SK-N-SH (cell line): ENCODE measurements around the gene LYRM4. TPM values are rescaled to one million over a fixed set of nuclear protein-coding genes. Genes with fewer than 3 reads are reported as not detected.

Source experiments
- CTCF ChIA-PET: fragments of 300-600, 350-600 bp; formaldehyde crosslinking; extraction: SDS; loops from one replicate; lab custom pipeline; 2021; lab: Yijun Ruan, JAX
- POLR2A ChIA-PET: fragments of 350-600 bp; sonication (Branson Sonifier 250); formaldehyde crosslinking; extraction: SDS; loops from one replicate; lab custom pipeline; 2020; ENCODE audit warnings: antibody characterized with exemption, inconsistent platforms; lab: Yijun Ruan, JAX
- DNase-seq: peaks from one replicate; pipeline ENCODE4 v3.0.0; 2012
- H2AFZ ChIP-seq: fragments of 200-600 bp; sonication (generic); 2 replicates; pipeline ENCODE4 v1.8.1; 2016; ENCODE audit warnings: antibody characterized with exemption, mild to moderate bottlenecking, low read depth
- H3F3A ChIP-seq: fragments of 200-600 bp; sonication (generic); replicated peaks from 2 replicates; pipeline ENCODE3; 2016; ENCODE audit warnings: antibody characterized with exemption, mild to moderate bottlenecking; ENCODE audit not compliant: insufficient read depth
- H3K27ac ChIP-seq, 2 experiments: fragments of 200-500 bp in 1 of 2; fragments of 200-600 bp in 1 of 2; sonication (Bioruptor generic) in 1 of 2; sonication (generic), shearing (Covaris generic) in 1 of 2; 2 replicates each; pipeline versions ENCODE4 v1.5.1 to v1.6.1; 2014 to 2016; ENCODE audit warnings: low read depth in 2 of 2, inconsistent platforms in 1 of 2, low read length in 1 of 2, mild to moderate bottlenecking in 1 of 2, mixed read lengths in 1 of 2
- H3K27me3 ChIP-seq: fragments of 200-600 bp; sonication (generic), shearing (Covaris generic); 2 replicates; pipeline ENCODE4 v1.6.1; 2016; ENCODE audit warnings: mixed run types; ENCODE audit not compliant: insufficient read depth
- H3K36me3 ChIP-seq, 2 experiments: fragments of 200-500 bp in 1 of 2; fragments of 200-600 bp in 1 of 2; sonication (Bioruptor generic) in 1 of 2; sonication (generic) in 1 of 2; replicated peaks in 1 of 2; 2 replicates each; pipeline versions ENCODE3 to v1.5.1; 2014 to 2016; ENCODE audit warnings: low read length in 1 of 2, mild to moderate bottlenecking in 1 of 2; ENCODE audit not compliant: insufficient read depth in 2 of 2, control insufficient read depth in 1 of 2
- H3K4me1 ChIP-seq, 2 experiments: fragments of 200-500 bp in 1 of 2; fragments of 200-600 bp in 1 of 2; sonication (Bioruptor generic) in 1 of 2; sonication (generic), shearing (Covaris generic) in 1 of 2; 2 replicates each; pipeline versions ENCODE4 v1.5.1 to v1.6.1; 2014 to 2016; ENCODE audit warnings: low read depth in 1 of 2, low read length in 1 of 2, mixed run types in 1 of 2; ENCODE audit not compliant: insufficient read depth in 2 of 2, control insufficient read depth in 1 of 2
- H3K4me2 ChIP-seq: fragments of 200-600 bp; sonication (generic), shearing (Covaris generic); 2 replicates; pipeline ENCODE4 v1.6.1; 2017; ENCODE audit warnings: mixed run types
- H3K4me3 ChIP-seq, 2 experiments: fragments of 200-500 bp in 1 of 2; fragments of 200-600 bp in 1 of 2; sonication (Bioruptor generic) in 1 of 2; sonication (generic), shearing (Covaris generic) in 1 of 2; 2 replicates each; pipeline versions ENCODE4 v1.5.1 to v1.8.1; 2014 to 2016; ENCODE audit warnings: low read depth in 2 of 2, inconsistent platforms in 1 of 2, low read length in 1 of 2, mild to moderate bottlenecking in 1 of 2, mixed read lengths in 1 of 2, moderate library complexity in 1 of 2
- H3K79me2 ChIP-seq: fragments of 200-600 bp; sonication (generic); 2 replicates; pipeline ENCODE4 v1.8.1; 2017; ENCODE audit warnings: mild to moderate bottlenecking; ENCODE audit not compliant: insufficient read depth
- H3K9ac ChIP-seq: fragments of 200-600 bp; sonication (generic); 2 replicates; pipeline ENCODE4 v1.6.1; 2017; ENCODE audit warnings: mixed run types
- H3K9me2 ChIP-seq: fragments of 200-600 bp; sonication (generic); 2 replicates; pipeline ENCODE4 v1.6.1; 2017; ENCODE audit warnings: mixed run types
- H3K9me3 ChIP-seq: fragments of 200-600 bp; sonication (generic); 2 replicates; pipeline ENCODE4 v1.6.1; 2017; ENCODE audit warnings: mixed run types, mild to moderate bottlenecking, moderate library complexity
- H4K20me1 ChIP-seq: fragments of 200-600 bp; sonication (generic); 2 replicates; pipeline ENCODE4 v1.6.1; 2017; ENCODE audit warnings: mild to moderate bottlenecking, mixed run types; ENCODE audit not compliant: insufficient read depth
- EZH2phosphoT487 ChIP-seq: fragments of 200-600 bp; sonication (generic); IDR thresholded peaks from 2 replicates; pipeline ENCODE4 v1.6.1; 2017; ENCODE audit warnings: low read depth, mixed run types, mild to moderate bottlenecking, antibody characterized with exemption, moderate library complexity, borderline replicate concordance
- IRF3 ChIP-seq: fragments of 150-350 bp; IDR thresholded peaks from 2 replicates; pipeline ENCODE4 v1.6.1; 2016; ENCODE audit warnings: mild to moderate bottlenecking, low read depth, low read length
- MAX ChIP-seq: IDR thresholded peaks from 2 replicates; pipeline ENCODE4 v1.4.0; 2012; ENCODE audit warnings: low read depth
- PBX3 ChIP-seq: IDR thresholded peaks from 2 replicates; pipeline ENCODE4; 2012
- WGBS: methylation state at CpG from one replicate; pipeline ENCODE4 v1.1.6; 2017; ENCODE audit warnings: low lambda C conversion rate; 5-methylcytosine and 5-hydroxymethylcytosine counted together
- polyA plus RNA-seq, 3 experiments: library from polyadenylated mRNA; depleted of rRNA; stranded (reverse); fragments of >200 nt; gene quantifications; 2 replicates each; pipeline ENCODE4 v1.2.3, GENCODE V29; 2012
- TF ChIP-seq, protein P1 (sequence below): IDR thresholded peaks from 2 replicates; pipeline ENCODE4 v1.6.1; 2012; ENCODE audit warnings: mild to moderate bottlenecking, low read depth, low read length, moderate library complexity

LYRM4 gene
- polyA plus RNA-seq, 1 of the 3 experiments (the other 2 are of a cell fraction), result 37.2 TPM

DNA sequence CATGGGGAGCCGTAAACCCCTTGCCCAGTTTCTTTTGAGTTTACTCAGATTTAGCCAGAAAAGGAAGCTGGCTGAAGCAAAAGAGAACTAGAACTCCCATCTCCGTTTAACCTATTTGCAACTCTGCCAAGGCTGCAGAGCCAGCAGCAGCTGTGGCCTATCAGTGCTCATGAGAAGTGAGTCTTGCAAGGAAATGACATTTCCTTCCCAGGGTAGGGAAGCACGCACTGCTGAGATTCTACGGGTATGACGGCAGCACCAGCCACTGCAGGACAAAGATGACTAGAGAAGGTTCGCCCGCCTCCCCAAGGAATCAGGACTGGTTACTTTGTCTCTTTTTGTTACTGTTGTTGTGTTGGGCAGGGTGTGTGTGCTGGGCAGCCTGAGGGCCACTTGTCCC, 128.0 kb downstream of the LYRM4 start:
- no peak for DNase-seq
- no peak overlapping the region for H3K9ac ChIP-seq
- no peaks in the 10 kb centered on the region for H3K9me3 ChIP-seq
- WGBS, result 93% methylated on average over 5 of the region's 7 CpGs
- H3K27me3 ChIP-seq, result no peaks in the 10 kb centered on the region
- H3K9me2 ChIP-seq, result no peaks in the 10 kb centered on the region
- H3K36me3 ChIP-seq, result no peaks in the 10 kb centered on the region
- no peak overlapping the region for H3K4me2 ChIP-seq
- H3K4me3 ChIP-seq, result no peak overlapping the region
- CTCF ChIA-PET, result interaction anchor here (5.1 kb wide), 1 partner anchor 11 kb away, joined by 20 read pairs; no protein-coding TSS in a partner anchor
- H3F3A ChIP-seq, result no peaks in the 10 kb centered on the region
- TF ChIP-seq MAX (no peak), IRF3 (no peak), EZH2phosphoT487 (no peak)
- TF ChIP-seq, protein P1, sequence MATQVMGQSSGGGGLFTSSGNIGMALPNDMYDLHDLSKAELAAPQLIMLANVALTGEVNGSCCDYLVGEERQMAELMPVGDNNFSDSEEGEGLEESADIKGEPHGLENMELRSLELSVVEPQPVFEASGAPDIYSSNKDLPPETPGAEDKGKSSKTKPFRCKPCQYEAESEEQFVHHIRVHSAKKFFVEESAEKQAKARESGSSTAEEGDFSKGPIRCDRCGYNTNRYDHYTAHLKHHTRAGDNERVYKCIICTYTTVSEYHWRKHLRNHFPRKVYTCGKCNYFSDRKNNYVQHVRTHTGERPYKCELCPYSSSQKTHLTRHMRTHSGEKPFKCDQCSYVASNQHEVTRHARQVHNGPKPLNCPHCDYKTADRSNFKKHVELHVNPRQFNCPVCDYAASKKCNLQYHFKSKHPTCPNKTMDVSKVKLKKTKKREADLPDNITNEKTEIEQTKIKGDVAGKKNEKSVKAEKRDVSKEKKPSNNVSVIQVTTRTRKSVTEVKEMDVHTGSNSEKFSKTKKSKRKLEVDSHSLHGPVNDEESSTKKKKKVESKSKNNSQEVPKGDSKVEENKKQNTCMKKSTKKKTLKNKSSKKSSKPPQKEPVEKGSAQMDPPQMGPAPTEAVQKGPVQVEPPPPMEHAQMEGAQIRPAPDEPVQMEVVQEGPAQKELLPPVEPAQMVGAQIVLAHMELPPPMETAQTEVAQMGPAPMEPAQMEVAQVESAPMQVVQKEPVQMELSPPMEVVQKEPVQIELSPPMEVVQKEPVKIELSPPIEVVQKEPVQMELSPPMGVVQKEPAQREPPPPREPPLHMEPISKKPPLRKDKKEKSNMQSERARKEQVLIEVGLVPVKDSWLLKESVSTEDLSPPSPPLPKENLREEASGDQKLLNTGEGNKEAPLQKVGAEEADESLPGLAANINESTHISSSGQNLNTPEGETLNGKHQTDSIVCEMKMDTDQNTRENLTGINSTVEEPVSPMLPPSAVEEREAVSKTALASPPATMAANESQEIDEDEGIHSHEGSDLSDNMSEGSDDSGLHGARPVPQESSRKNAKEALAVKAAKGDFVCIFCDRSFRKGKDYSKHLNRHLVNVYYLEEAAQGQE, result no peak
- POLR2A ChIA-PET, result no interaction called here
- H3K79me2 ChIP-seq, result no peaks in the 10 kb centered on the region
- no peak overlapping the region for H3K27ac ChIP-seq
- H4K20me1 ChIP-seq, result no peaks in the 10 kb centered on the region
- peaks cover 0 to 4% of the 10 kb centered on the region in 2 experiments; a peak in 1 of 4 replicates for H3K4me1 ChIP-seq
- H2AFZ ChIP-seq, result no peak overlapping the region

GRCh38 chr6:5130135-5130866, 130.4 kb downstream of the LYRM4 start:
- WGBS, result 86% methylated on average over 9 of the region's 10 CpGs

More at GRCh38 chr6:5130135-5130866, 130.4 kb downstream of the LYRM4 start:
- no peaks in the 10 kb centered on the region for H4K20me1 ChIP-seq
- CTCF ChIA-PET, result interaction anchor here (0.5 to 5.1 kb wide), 2 partner anchors 13 to 1403 kb away, joined by 3 to 20 read pairs; no protein-coding TSS in a partner anchor
- no peaks in the 10 kb centered on the region for H3K9me3 ChIP-seq
- no peaks in the 10 kb centered on the region for H3K27me3 ChIP-seq
- DNase-seq, result no peak
- POLR2A ChIA-PET, result no interaction called here
- H3K36me3 ChIP-seq, result no peaks in the 10 kb centered on the region
- H3K9ac ChIP-seq, result no peak overlapping the region
- TF ChIP-seq PBX3, result no peak
- no peak overlapping the region for H3K4me3 ChIP-seq
- no peaks in the 10 kb centered on the region for H3F3A ChIP-seq
- no peaks in the 10 kb centered on the region for H3K79me2 ChIP-seq
- H3K4me1 ChIP-seq, result peaks cover 0 to 4% of the 10 kb centered on the region in 2 experiments; a peak in 1 of 4 replicates
- no peak overlapping the region for H3K27ac ChIP-seq
- H3K4me2 ChIP-seq, result no peak overlapping the region
- no peaks in the 10 kb centered on the region for H3K9me2 ChIP-seq
- H2AFZ ChIP-seq, result no peak overlapping the region
